NB4 (cell line): ENCODE data around the gene CMKLR1.

ENCODE experiments used
- CTCF ChIP-seq: IDR thresholded peaks from one replicate; pipeline ENCODE4 v1.5.1; 2012; ENCODE audit warnings: low read depth, low read length
- POLR2A ChIP-seq: IDR thresholded peaks from 2 replicates; pipeline ENCODE4 v1.6.1; 2011; ENCODE audit warnings: mild to moderate bottlenecking; ENCODE audit not compliant: insufficient read length; ENCODE audit errors: extremely low read depth

- TF ChIP-seq POLR2A (no peak), CTCF (no peak)
Measured at GRCh38 chr12:108340037-108340436, 926 bp upstream of the CMKLR1 start.
